MM.1S (cell line): ENCODE data around the gene SDF4.

Experiments used
- DNase-seq: peaks from one replicate; pipeline ENCODE4 v3.0.0-alpha.2; 2015
- H2AFZ ChIP-seq: fragments of 300-600 bp; sonication (generic); 2 replicates; pipeline ENCODE4 v1.6.0; 2016; ENCODE audit warnings: antibody characterized with exemption, low read length
- H3F3A ChIP-seq: fragments of 300-600 bp; sonication (generic); 2 replicates; pipeline ENCODE4 v1.6.1; 2016; ENCODE audit warnings: mild to moderate bottlenecking, antibody characterized with exemption, low read length, moderate library complexity, mixed read lengths; ENCODE audit not compliant: insufficient read depth
- H3K27ac ChIP-seq: fragments of 300-600 bp; sonication (generic); 2 replicates; pipeline ENCODE4 v1.5.1; 2016; ENCODE audit warnings: mild to moderate bottlenecking, low read length
- H3K27me3 ChIP-seq: fragments of 300-600 bp; sonication (generic); replicated peaks from 2 replicates; pipeline ENCODE4 v1.6.0; 2016; ENCODE audit warnings: low read length; ENCODE audit not compliant: insufficient read depth
- H3K36me3 ChIP-seq: fragments of 300-600 bp; sonication (generic); replicated peaks from 2 replicates; pipeline ENCODE4 v1.6.1; 2016; ENCODE audit warnings: mild to moderate bottlenecking, low read length, mixed read lengths; ENCODE audit not compliant: insufficient read depth
- H3K4me1 ChIP-seq: fragments of 300-600 bp; sonication (generic); 2 replicates; pipeline ENCODE4 v1.6.1; 2016; ENCODE audit warnings: low read length, mixed read lengths
- H3K4me2 ChIP-seq: fragments of 300-600 bp; sonication (generic); 2 replicates; pipeline ENCODE4 v1.6.0; 2016; ENCODE audit warnings: low read depth, low read length
- H3K4me3 ChIP-seq: fragments of 300-600 bp; sonication (generic); 2 replicates; pipeline ENCODE4 v1.5.1; 2016; ENCODE audit warnings: low read length, mixed read lengths
- H3K79me2 ChIP-seq: fragments of 300-600 bp; sonication (generic); 2 replicates; pipeline ENCODE4 v1.6.1; 2016; ENCODE audit warnings: mixed run types, low read length, mixed read lengths
- H3K9ac ChIP-seq: fragments of 300-600 bp; sonication (generic); 2 replicates; pipeline ENCODE4 v1.6.1; 2016; ENCODE audit warnings: low read length, mixed read lengths
- H3K9me2 ChIP-seq: fragments of 300-600 bp; sonication (generic); replicated peaks from 2 replicates; pipeline ENCODE4 v1.6.1; 2016; ENCODE audit warnings: mild to moderate bottlenecking, low read length, mixed read lengths; ENCODE audit not compliant: insufficient read depth
- H3K9me3 ChIP-seq: fragments of 300-600 bp; sonication (generic); replicated peaks from 2 replicates; pipeline ENCODE4 v1.6.1; 2016; ENCODE audit warnings: mild to moderate bottlenecking, low read length, mixed read lengths; ENCODE audit not compliant: insufficient read depth
- H4K20me1 ChIP-seq: fragments of 300-600 bp; sonication (generic); 2 replicates; pipeline ENCODE4 v1.6.1; 2016; ENCODE audit warnings: mild to moderate bottlenecking, low read length, moderate library complexity, mixed read lengths; ENCODE audit not compliant: insufficient read depth
- EZH2 ChIP-seq: fragments of 300-600 bp; sonication (generic); optimal IDR thresholded peaks from 2 replicates; pipeline ENCODE3; 2017; ENCODE audit warnings: low read depth, mild to moderate bottlenecking, antibody characterized with exemption, low read length, mixed read lengths
- EZH2phosphoT487 ChIP-seq: fragments of 300-600 bp; sonication (generic); IDR thresholded peaks from 2 replicates; pipeline ENCODE4 v1.6.1; 2018; ENCODE audit warnings: antibody characterized with exemption, low read length
- TF ChIP-seq, protein P1 (sequence below): fragments of 300-600 bp; sonication (generic); IDR thresholded peaks from 2 replicates; pipeline ENCODE4 v1.5.1; 2016; ENCODE audit warnings: antibody characterized with exemption, low read length, mixed read lengths

Gene SDF4

DNA sequence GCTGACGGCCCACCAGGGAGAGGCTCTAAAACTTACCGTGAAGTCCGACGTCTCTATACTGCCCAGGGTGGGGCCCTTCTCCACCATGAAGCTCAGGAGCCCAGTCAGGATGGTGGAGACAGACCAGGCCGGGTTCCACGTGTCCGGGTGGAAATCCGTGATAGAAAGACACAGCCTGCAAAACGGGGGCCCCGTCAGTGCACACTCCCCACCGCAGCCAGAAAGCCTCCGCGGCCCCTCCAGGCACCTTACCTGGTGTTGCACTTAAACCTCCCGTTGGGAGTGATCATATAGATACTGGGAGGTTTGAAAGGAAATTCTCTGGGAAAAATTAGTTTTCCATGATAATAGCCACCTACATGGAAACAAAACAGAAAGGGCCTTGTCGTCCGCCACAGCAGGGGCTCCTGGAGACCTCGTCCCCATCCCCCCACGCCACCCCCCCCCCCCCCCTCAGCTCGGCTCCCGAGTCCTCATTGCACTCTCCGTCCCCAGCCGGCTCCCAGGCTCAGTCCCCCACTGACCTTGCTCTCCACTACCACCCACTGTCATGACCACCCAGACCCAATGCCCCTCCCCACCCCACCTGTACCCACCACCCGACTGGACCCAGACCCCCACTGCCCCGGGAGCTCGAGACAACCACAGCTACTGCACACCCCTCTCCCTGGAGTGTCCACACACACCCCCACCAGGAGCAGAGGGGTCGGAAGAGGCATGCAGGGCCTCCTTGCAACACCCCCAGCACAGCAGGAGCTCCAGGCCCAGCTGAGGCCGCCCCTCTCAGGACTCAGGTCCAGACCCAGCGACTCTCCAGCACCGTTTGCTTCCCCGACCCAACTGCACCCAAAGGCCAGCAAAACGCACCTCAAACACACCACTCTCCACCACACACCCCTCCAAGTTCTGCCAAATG, 25.4 kb upstream of the SDF4 start:
- Histone ChIP-seq H3K9me3 (no peaks in the 10 kb centered on the region), H3K9me2 (no peaks in the 10 kb centered on the region), H3F3A (no peaks in the 10 kb centered on the region), H3K27me3 (no peaks in the 10 kb centered on the region), H2AFZ (no peak overlapping the region), H3K27ac (no peak overlapping the region), H3K4me1 (no peaks in the 10 kb centered on the region), H3K4me3 (no peak overlapping the region), H4K20me1 (no peaks in the 10 kb centered on the region), H3K79me2 (peaks cover 8% of the 10 kb centered on the region), H3K9ac (no peak overlapping the region), H3K36me3 (0 out of 2 replicates have a peak, but pooled peaks cover 4% of the 10 kb centered on the region), H3K4me2 (no peak overlapping the region)
- no peak for DNase-seq
- TF ChIP-seq EZH2phosphoT487, result no peak
- no peak for TF ChIP-seq EZH2
- TF ChIP-seq, protein P1, sequence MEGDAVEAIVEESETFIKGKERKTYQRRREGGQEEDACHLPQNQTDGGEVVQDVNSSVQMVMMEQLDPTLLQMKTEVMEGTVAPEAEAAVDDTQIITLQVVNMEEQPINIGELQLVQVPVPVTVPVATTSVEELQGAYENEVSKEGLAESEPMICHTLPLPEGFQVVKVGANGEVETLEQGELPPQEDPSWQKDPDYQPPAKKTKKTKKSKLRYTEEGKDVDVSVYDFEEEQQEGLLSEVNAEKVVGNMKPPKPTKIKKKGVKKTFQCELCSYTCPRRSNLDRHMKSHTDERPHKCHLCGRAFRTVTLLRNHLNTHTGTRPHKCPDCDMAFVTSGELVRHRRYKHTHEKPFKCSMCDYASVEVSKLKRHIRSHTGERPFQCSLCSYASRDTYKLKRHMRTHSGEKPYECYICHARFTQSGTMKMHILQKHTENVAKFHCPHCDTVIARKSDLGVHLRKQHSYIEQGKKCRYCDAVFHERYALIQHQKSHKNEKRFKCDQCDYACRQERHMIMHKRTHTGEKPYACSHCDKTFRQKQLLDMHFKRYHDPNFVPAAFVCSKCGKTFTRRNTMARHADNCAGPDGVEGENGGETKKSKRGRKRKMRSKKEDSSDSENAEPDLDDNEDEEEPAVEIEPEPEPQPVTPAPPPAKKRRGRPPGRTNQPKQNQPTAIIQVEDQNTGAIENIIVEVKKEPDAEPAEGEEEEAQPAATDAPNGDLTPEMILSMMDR, result no peak

DNA sequence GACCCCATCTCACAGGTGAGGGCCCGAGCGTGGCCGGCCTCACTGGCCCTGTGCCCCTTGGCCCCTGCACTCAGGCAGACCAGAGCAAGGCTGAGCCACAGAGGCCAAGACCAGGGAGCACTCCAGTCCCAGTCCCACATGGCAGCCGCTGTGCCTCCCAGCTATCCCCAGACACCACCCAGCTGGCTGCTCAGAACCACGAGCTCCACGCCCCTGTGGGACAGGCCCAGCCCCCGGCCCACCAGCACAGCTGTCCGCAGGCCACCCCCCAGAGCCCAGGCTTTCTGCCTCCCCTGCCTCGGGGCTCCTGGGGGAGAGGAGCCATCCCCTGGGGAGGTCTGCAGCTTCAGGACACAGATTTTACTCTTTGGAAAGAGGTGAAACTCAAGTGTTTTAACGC, 23.8 kb upstream of the SDF4 start:
- Histone ChIP-seq H4K20me1 (no peaks in the 10 kb centered on the region), H3K36me3 (0 out of 2 replicates have a peak, but pooled peaks cover 4% of the 10 kb centered on the region), H3K9me2 (no peaks in the 10 kb centered on the region), H3K9ac (no peak overlapping the region), H2AFZ (no peak overlapping the region), H3K27ac (no peak overlapping the region), H3K4me2 (no peak overlapping the region), H3K4me3 (no peak overlapping the region), H3F3A (no peaks in the 10 kb centered on the region), H3K4me1 (no peaks in the 10 kb centered on the region), H3K9me3 (no peaks in the 10 kb centered on the region), H3K27me3 (no peaks in the 10 kb centered on the region), H3K79me2 (peaks cover 3% of the 10 kb centered on the region)
- TF ChIP-seq, protein P1, result no peak
- no peak for TF ChIP-seq EZH2phosphoT487
- TF ChIP-seq EZH2, result no peak
- no peak for DNase-seq

DNA sequence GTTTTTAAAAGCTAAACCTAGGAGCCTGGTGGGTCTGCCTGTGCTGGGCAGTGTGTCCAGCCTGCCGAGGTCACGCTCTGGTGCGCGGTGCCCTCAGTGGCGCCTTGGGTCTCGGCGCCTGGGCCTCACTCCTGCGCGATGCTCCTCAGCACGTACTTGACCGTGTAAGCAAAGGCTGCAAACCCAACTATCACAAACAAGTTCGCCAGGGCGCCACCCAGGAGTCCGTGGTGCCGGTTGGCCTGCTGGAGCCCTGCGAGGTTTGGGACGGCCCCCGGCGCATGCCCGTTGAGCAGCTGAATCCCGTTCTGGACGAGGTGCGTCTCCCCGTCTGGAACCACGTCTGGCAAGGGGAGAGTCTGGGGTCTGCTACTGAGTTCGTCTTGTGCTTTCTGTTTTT, 23.3 kb upstream of the SDF4 start:
- no peak overlapping the region for H3K9ac ChIP-seq

More for the DNA sequence above, 23.3 kb upstream of the SDF4 start:
- Histone ChIP-seq H3K4me2 (no peak overlapping the region), H2AFZ (no peak overlapping the region), H3K4me3 (no peak overlapping the region), H3K9me3 (no peaks in the 10 kb centered on the region), H3K27me3 (no peaks in the 10 kb centered on the region), H3K4me1 (no peaks in the 10 kb centered on the region), H3K9me2 (no peaks in the 10 kb centered on the region), H3K79me2 (peaks cover 3% of the 10 kb centered on the region), H3F3A (no peaks in the 10 kb centered on the region), H4K20me1 (no peaks in the 10 kb centered on the region), H3K36me3 (0 out of 2 replicates have a peak, but pooled peaks cover 4% of the 10 kb centered on the region), H3K27ac (no peak overlapping the region)
- TF ChIP-seq, protein P1, result no peak
- TF ChIP-seq EZH2 (no peak), EZH2phosphoT487 (no peak)
- DNase-seq, result no peak
